GM19452 (cell line): ENCODE data around the gene NFAT5.
"Not testable (repeated sequence)": the region's sequence is repeated elsewhere in the genome, so short reads cannot be mapped to it uniquely, and the experiment has no call there.

ENCODE experiments used
- ATAC-seq: cut with Tn5 transposase; IDR thresholded peaks from one replicate; pipeline ENCODE4 v1.9.1; 2021; ENCODE audit not compliant: unreplicated experiment

NFAT5 gene

DNA sequence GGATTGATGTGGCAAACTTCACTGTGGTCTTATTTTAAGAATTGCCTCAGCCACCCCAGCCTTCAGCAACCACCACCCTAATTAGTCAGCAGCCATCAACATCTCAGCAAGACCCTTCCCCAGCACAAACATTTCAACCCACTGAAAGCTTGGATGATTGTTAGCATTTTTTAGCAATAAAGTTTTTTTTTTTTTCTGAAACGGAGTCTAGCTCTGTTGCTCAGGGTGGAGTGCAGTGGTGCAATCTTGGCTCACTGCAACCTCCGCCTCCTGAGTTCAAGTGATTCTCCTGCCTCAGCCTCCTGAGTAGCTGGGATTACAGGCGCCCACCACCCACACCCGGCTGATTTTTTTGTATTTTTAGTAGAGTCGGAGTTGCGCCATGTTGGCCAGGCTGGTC, 19.1 kb upstream of the NFAT5 start:
- ATAC-seq = not testable (repeated sequence)

DNA sequence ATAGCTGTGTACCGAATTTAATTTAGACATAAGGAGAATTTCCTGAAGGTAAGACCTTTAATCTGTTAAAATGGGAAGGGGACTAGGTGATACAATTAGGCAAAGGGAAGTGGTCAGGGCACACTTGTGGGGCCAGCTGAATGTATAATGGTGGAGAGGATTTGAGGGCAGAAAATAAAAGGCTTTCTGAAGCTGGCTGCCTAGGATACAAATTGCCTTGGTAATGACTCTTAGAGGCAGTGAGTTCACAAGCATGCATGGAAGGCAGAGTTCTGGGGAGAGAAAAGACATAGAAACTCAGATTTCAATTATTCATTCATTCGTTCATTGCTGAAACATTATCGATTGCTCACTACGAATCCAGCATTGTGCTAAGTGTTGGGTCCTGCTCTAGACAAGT, 12.4 kb upstream of the NFAT5 start:
- no peak for ATAC-seq

- no peak for ATAC-seq
Observed at GRCh38 chr16:69554495-69554894, 11.3 kb upstream of the NFAT5 start.

DNA sequence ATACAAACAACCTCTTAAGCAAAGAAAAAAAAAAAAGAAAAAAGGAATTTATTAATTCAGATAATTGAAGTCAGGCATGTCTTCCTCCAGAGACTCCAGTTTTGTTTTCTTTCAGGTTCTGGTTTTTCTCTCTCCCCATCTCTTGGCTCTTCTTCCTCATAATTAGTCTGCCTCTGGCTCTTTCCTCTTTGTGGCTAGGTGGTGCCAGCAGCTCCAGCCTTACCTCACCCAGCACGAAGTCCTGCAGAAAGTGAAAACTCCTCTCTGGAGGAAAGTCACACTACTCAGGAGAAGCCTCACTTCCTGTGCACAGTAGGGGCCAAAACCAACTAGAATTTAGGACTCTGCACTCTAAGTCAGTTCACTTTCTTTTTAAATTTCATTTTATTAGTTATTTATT, 10.3 kb upstream of the NFAT5 start:
- ATAC-seq = no peak

- ATAC-seq = no peak
Observed at GRCh38 chr16:69555867-69556266, 9.9 kb upstream of the NFAT5 start.

DNA sequence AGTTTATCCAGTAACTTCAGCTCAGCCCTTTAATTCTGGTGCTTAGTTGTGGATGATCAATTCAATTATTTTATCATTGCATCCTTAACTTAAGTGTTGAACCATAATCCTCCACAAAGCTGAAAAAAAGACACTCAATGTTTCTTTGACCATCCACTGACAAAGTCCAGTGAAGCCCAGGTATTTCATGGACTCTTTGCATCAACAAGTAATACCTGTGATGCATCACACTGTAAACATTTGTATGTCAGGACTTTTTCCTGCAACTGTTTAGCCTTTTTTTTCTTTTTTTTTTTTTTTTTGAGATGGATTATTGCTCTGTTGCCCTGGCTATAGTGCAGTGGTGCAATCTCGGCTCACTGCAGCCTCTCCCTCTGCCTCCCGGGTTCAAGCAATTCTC, 6.6 kb upstream of the NFAT5 start:
- ATAC-seq = no peak

GRCh38 chr16:69561367-69561766, 4.4 kb upstream of the NFAT5 start:
- not testable (repeated sequence) for ATAC-seq

GRCh38 chr16:69561901-69562300, 3.9 kb upstream of the NFAT5 start:
- no peak for ATAC-seq

DNA sequence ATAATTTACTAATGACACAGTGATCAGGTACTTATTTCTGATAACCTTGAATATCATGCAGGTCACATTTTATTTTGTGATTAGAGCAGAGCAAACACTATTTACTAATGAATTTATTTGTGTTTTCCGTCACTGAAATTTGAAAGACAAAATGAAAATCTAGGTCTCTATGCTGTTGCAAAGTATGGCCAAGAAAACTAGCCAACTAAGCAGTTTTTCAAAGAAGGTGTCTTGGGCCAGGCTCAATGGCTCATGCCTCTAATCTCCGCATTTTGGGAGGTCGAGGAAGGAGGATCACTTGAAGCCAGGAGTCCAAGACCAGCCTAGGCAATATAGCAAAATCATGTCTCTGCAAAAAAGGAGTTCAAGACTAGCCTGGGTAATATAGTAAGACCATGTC, 3.0 kb upstream of the NFAT5 start:
- no peak for ATAC-seq

- ATAC-seq = peak; percentile 53
Observed at GRCh38 chr16:69563605-69564580, 1.9 kb upstream of the NFAT5 start.

- peak; percentile 22 for ATAC-seq
Observed at GRCh38 chr16:69564845-69565670, 708 bp upstream of the NFAT5 start.

- ATAC-seq = peak; percentile 23
Observed at GRCh38 chr16:69566240-69566980, 644 bp downstream of the NFAT5 start.

GRCh38 chr16:69566981-69567680, 1.4 kb downstream of the NFAT5 start:
- no peak for ATAC-seq

GRCh38 chr16:69568676-69569075, 2.9 kb downstream of the NFAT5 start:
- no peak for ATAC-seq

- ATAC-seq = not testable (repeated sequence)
Observed at GRCh38 chr16:69578771-69579170, 13.0 kb downstream of the NFAT5 start.

- ATAC-seq = no peak
Observed at GRCh38 chr16:69579783-69580481, 14.2 kb downstream of the NFAT5 start.

- ATAC-seq = no peak
Observed at GRCh38 chr16:69581297-69581696, 15.5 kb downstream of the NFAT5 start.

GRCh38 chr16:69584493-69584892, 18.7 kb downstream of the NFAT5 start:
- not testable (repeated sequence) for ATAC-seq

GRCh38 chr16:69589434-69590269, 23.9 kb downstream of the NFAT5 start:
- no peak for ATAC-seq
